GM12892 (cell line): Measurements from ENCODE around the gene ANKS1B.

ENCODE experiments used
- POLR2A ChIP-seq: IDR thresholded peaks from 2 replicates; pipeline ENCODE4 v1.6.1; 2011; ENCODE audit warnings: low read depth, low read length, control low read depth
- POLR2AphosphoS5 ChIP-seq: IDR thresholded peaks from 2 replicates; pipeline ENCODE4 v1.6.1; 2011; ENCODE audit warnings: low read depth, low read length, control low read depth
- TAF1 ChIP-seq: IDR thresholded peaks from 2 replicates; pipeline ENCODE4 v1.6.1; 2011; ENCODE audit warnings: low read depth, mild to moderate bottlenecking, control low read depth, low read length, borderline replicate concordance

DNA sequence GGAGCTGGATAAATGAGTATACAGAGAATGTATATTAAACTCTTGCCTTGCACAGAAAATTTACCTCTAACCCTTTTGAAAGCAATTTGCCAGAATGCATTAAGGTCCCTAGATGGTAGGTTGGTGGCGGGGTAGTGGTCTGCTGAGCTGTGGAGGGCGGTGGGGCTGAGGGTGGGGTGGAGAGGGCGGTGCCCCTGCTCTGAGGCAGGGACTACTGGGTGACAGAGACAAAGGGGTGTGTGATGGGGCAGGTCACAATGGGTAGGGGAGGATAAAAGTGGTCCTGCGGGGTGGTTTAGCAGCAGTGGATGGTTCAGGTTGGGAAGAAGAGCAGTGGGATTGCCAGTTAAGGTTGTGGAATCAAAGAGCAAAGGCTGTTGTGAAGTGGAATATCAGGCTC, 337.3 kb downstream of the ANKS1B start, which contains the start of gene GARIN6:
- no peak for TF ChIP-seq POLR2A
- no peak for TF ChIP-seq POLR2AphosphoS5
- no peak for TF ChIP-seq TAF1
